HFF-Myc (cell line): ENCODE measurements around the gene HS2ST1.

Experiments
- DNase-seq: peaks from one replicate; pipeline ENCODE4 v3.0.0-alpha.2; 2011; ENCODE audit warnings: low read depth; ENCODE audit errors: extremely low read depth
- H3K4me3 ChIP-seq: replicated peaks from 2 replicates; pipeline ENCODE4 v1.5.1; 2011; ENCODE audit warnings: low read depth, mild to moderate bottlenecking, control low read depth, low read length
- CTCF ChIP-seq: IDR thresholded peaks from 2 replicates; pipeline ENCODE4 v1.5.1; 2012; ENCODE audit warnings: mild to moderate bottlenecking, low read depth, low read length, control low read depth; ENCODE audit errors: missing control alignments

HS2ST1 gene

GRCh38 chr1:87089070-87089736 is 174.8 kb downstream of the HS2ST1 start:
- TF ChIP-seq CTCF = no peak
- no peak for DNase-seq

GRCh38 chr1:87089823-87090222 is 175.4 kb downstream of the HS2ST1 start:
- DNase-seq = no peak
- no peak for TF ChIP-seq CTCF
- H3K4me3 ChIP-seq = no peak overlapping the region

More at GRCh38 chr1:87089070-87089736, 174.8 kb downstream of the HS2ST1 start:
- no peak overlapping the region for H3K4me3 ChIP-seq

- TF ChIP-seq CTCF = no peak
- no peak overlapping the region for H3K4me3 ChIP-seq
- no peak for DNase-seq
These were observed 177.0 kb downstream of the HS2ST1 start for GRCh38 chr1:87091425-87091824.

GRCh38 chr1:87092846-87093245 is 178.4 kb downstream of the HS2ST1 start:
- DNase-seq = no peak
- no peak for TF ChIP-seq CTCF
- H3K4me3 ChIP-seq = no peak overlapping the region

- no peak overlapping the region for H3K4me3 ChIP-seq
- no peak for TF ChIP-seq CTCF
- no peak for DNase-seq
These were observed 178.9 kb downstream of the HS2ST1 start for GRCh38 chr1:87093286-87093685.

GRCh38 chr1:87094238-87094637 is 179.8 kb downstream of the HS2ST1 start:
- no peak for TF ChIP-seq CTCF
- no peak for DNase-seq
- H3K4me3 ChIP-seq = no peak overlapping the region

GRCh38 chr1:87100271-87100670 is 185.8 kb downstream of the HS2ST1 start:
- TF ChIP-seq CTCF = no peak
- DNase-seq = no peak
- H3K4me3 ChIP-seq = no peak overlapping the region
